Dendritic cell treated with granulocyte-macrophage colony-stimulating factor and Interleukin-4, amounts not matched to agents 40 ng/mL and 50 ng/mL, for 4 days (primary cell): ENCODE measurements around the gene KRTAP10-10.
"Not testable (repeated sequence)": the region's sequence is repeated elsewhere in the genome, so short reads cannot be mapped to it uniquely, and the experiment has no call there.

Source experiments
- H3K27ac Mint-ChIP-seq: one replicate; pipeline ENCODE4 v1.8.0; 2022; ENCODE audit warnings: mild to moderate bottlenecking, mixed read lengths
- H3K27me3 Mint-ChIP-seq: one replicate; pipeline ENCODE4 v1.8.0; 2022; ENCODE audit warnings: mild to moderate bottlenecking, mixed read lengths
- H3K36me3 Mint-ChIP-seq: one replicate; pipeline ENCODE4 v1.8.0; 2022; ENCODE audit warnings: low read depth, mixed read lengths
- H3K4me1 Mint-ChIP-seq: one replicate; pipeline ENCODE4 v1.8.0; 2022; ENCODE audit warnings: low read depth, mixed read lengths
- H3K4me3 Mint-ChIP-seq: one replicate; pipeline ENCODE4 v1.8.0; 2022; ENCODE audit warnings: mild to moderate bottlenecking, moderate library complexity, mixed read lengths
- H3K9me3 Mint-ChIP-seq: one replicate; pipeline ENCODE4 v1.8.0; 2022; ENCODE audit warnings: mixed read lengths
- intact Hi-C: fragments of 100-400 bp; cut with micrococcal nuclease; formaldehyde crosslinking; loops from one replicate; pipeline ENCODE4 v1.15.0; 2022

Gene KRTAP10-10

GRCh38 chr21:44626673-44627143 is 10.4 kb upstream of the KRTAP10-10 start, which contains the start of gene KRTAP10-9:
TSS of gene KRTAP10-9 (plus strand) at chr21:44627093. CDS start at chr21:44627172, 79 bp downstream.
- Mint-ChIP-seq H3K9me3 (peaks cover 55% of the 10 kb centered on the region), H3K4me1 (no peaks in the 10 kb centered on the region), H3K36me3 (no peaks in the 10 kb centered on the region), H3K4me3 (no peak within 1 kb of the TSS), H3K27ac (no peak within 1 kb of the TSS), H3K27me3 (peaks cover 20% of the 10 kb centered on the region)
- intact Hi-C loops, result no loop called here

GRCh38 chr21:44627181-44627822 is 9.9 kb upstream of the KRTAP10-10 start:
- Mint-ChIP-seq H3K9me3 (peaks cover 55% of the 10 kb centered on the region), H3K27me3 (peaks cover 21% of the 10 kb centered on the region)
- H3K27ac Mint-ChIP-seq, H3K4me1 Mint-ChIP-seq, H3K36me3 Mint-ChIP-seq, H3K4me3 Mint-ChIP-seq, intact Hi-C loops: not testable (repeated sequence)

GRCh38 chr21:44627831-44628233 is 9.3 kb upstream of the KRTAP10-10 start:
- H3K36me3 Mint-ChIP-seq, intact Hi-C loops, H3K27ac Mint-ChIP-seq, H3K4me3 Mint-ChIP-seq, H3K4me1 Mint-ChIP-seq: not testable (repeated sequence)
- Mint-ChIP-seq H3K9me3 (peaks cover 55% of the 10 kb centered on the region), H3K27me3 (peaks cover 21% of the 10 kb centered on the region)

- peaks cover 52% of the 10 kb centered on the region for H3K9me3 Mint-ChIP-seq
- H3K27ac Mint-ChIP-seq, result no peak overlapping the region
- peaks cover 21% of the 10 kb centered on the region for H3K27me3 Mint-ChIP-seq
- intact Hi-C loops, result no loop called here
- no peak overlapping the region for H3K4me3 Mint-ChIP-seq
- H3K4me1 Mint-ChIP-seq, result no peaks in the 10 kb centered on the region
- H3K36me3 Mint-ChIP-seq, result no peaks in the 10 kb centered on the region
These were observed 8.3 kb upstream of the KRTAP10-10 start for GRCh38 chr21:44628707-44629391.

GRCh38 chr21:44630440-44630839 is 6.7 kb upstream of the KRTAP10-10 start:
- no peaks in the 10 kb centered on the region for H3K36me3 Mint-ChIP-seq
- no peaks in the 10 kb centered on the region for H3K4me1 Mint-ChIP-seq
- H3K27me3 Mint-ChIP-seq, result peaks cover 18% of the 10 kb centered on the region
- intact Hi-C loops, result no loop called here
- H3K4me3 Mint-ChIP-seq, result no peak overlapping the region
- peaks cover 41% of the 10 kb centered on the region for H3K9me3 Mint-ChIP-seq
- H3K27ac Mint-ChIP-seq, result no peak overlapping the region

- intact Hi-C loops, result no loop called here
- H3K27ac Mint-ChIP-seq, result no peak overlapping the region
These were observed 5.1 kb upstream of the KRTAP10-10 start for GRCh38 chr21:44632067-44632466.

GRCh38 chr21:44636209-44637017 is 743 bp upstream of the KRTAP10-10 start:
- intact Hi-C loops, result no loop called here
- no peaks in the 10 kb centered on the region for H3K36me3 Mint-ChIP-seq
- H3K27ac Mint-ChIP-seq, result no peak overlapping the region
- H3K4me1 Mint-ChIP-seq, result no peaks in the 10 kb centered on the region
- peaks cover 8% of the 10 kb centered on the region for H3K27me3 Mint-ChIP-seq
- H3K9me3 Mint-ChIP-seq, result peaks cover 39% of the 10 kb centered on the region
- H3K4me3 Mint-ChIP-seq, result no peak overlapping the region

More at GRCh38 chr21:44632067-44632466, 5.1 kb upstream of the KRTAP10-10 start:
- H3K27me3 Mint-ChIP-seq, result peaks cover 19% of the 10 kb centered on the region
- no peaks in the 10 kb centered on the region for H3K36me3 Mint-ChIP-seq
- H3K4me1 Mint-ChIP-seq, result no peaks in the 10 kb centered on the region
- H3K4me3 Mint-ChIP-seq, result no peak overlapping the region
- peaks cover 41% of the 10 kb centered on the region for H3K9me3 Mint-ChIP-seq

GRCh38 chr21:44637851-44638348 is 744 bp downstream of the KRTAP10-10 start:
- H3K27me3 Mint-ChIP-seq, H3K4me3 Mint-ChIP-seq, H3K27ac Mint-ChIP-seq, H3K36me3 Mint-ChIP-seq, H3K4me1 Mint-ChIP-seq, intact Hi-C loops: not testable (repeated sequence)
- H3K9me3 Mint-ChIP-seq, result peaks cover 30% of the 10 kb centered on the region

- H3K4me1 Mint-ChIP-seq, H3K36me3 Mint-ChIP-seq, H3K4me3 Mint-ChIP-seq, intact Hi-C loops, H3K27ac Mint-ChIP-seq, H3K27me3 Mint-ChIP-seq: not testable (repeated sequence)
- H3K9me3 Mint-ChIP-seq, result peaks cover 31% of the 10 kb centered on the region
These were observed 1.6 kb downstream of the KRTAP10-10 start for GRCh38 chr21:44638506-44639330.

- Mint-ChIP-seq H3K36me3 (no peaks in the 10 kb centered on the region), H3K4me1 (no peaks in the 10 kb centered on the region), H3K27me3 (peaks cover 6% of the 10 kb centered on the region), H3K4me3 (no peak overlapping the region), H3K27ac (no peak overlapping the region), H3K9me3 (peaks cover 37% of the 10 kb centered on the region)
- intact Hi-C loops, result no loop called here
These were observed 2.1 kb downstream of the KRTAP10-10 start for GRCh38 chr21:44639331-44639655.

- H3K36me3 Mint-ChIP-seq, result no peaks in the 10 kb centered on the region
- H3K9me3 Mint-ChIP-seq, result peaks cover 46% of the 10 kb centered on the region
- intact Hi-C loops, result no loop called here
- H3K27me3 Mint-ChIP-seq, result peaks cover 6% of the 10 kb centered on the region
- no peaks in the 10 kb centered on the region for H3K4me1 Mint-ChIP-seq
- H3K27ac Mint-ChIP-seq, result no peak overlapping the region
- no peak overlapping the region for H3K4me3 Mint-ChIP-seq
These were observed 3.6 kb downstream of the KRTAP10-10 start for GRCh38 chr21:44640761-44641160.

- H3K4me3 Mint-ChIP-seq, result no peak overlapping the region
- H3K36me3 Mint-ChIP-seq, result no peaks in the 10 kb centered on the region
- no peak overlapping the region for H3K27ac Mint-ChIP-seq
- no peaks in the 10 kb centered on the region for H3K4me1 Mint-ChIP-seq
- peaks cover 46% of the 10 kb centered on the region for H3K9me3 Mint-ChIP-seq
- peaks cover 7% of the 10 kb centered on the region for H3K27me3 Mint-ChIP-seq
- intact Hi-C loops, result no loop called here
These were observed 6.7 kb downstream of the KRTAP10-10 start for GRCh38 chr21:44643741-44644310.

GRCh38 chr21:44644878-44645277 is 7.7 kb downstream of the KRTAP10-10 start:
- intact Hi-C loops, result no loop called here
- Mint-ChIP-seq H3K36me3 (no peaks in the 10 kb centered on the region), H3K4me1 (no peaks in the 10 kb centered on the region), H3K27ac (no peak overlapping the region), H3K4me3 (no peak overlapping the region), H3K27me3 (peaks cover 7% of the 10 kb centered on the region), H3K9me3 (peaks cover 44% of the 10 kb centered on the region)
